GM23338 (cell line): ENCODE data around the gene GRK5. TPM values are rescaled to one million over a fixed set of nuclear protein-coding genes. Genes with fewer than 3 reads are reported as not detected.

Experiments
- ATAC-seq: fragments of 200-7000 bp; cut with Tn5 transposase; 3 replicates; pipeline ENCODE4 v1.9.1; 2020
- DNase-seq: peaks from one replicate; pipeline ENCODE4 v3.0.0-alpha.2; 2015; ENCODE audit warnings: low spot score
- H2AFZ ChIP-seq: fragments of 200-600 bp; sonication (generic); 2 replicates; pipeline ENCODE4 v1.8.0; 2016; ENCODE audit warnings: antibody characterized with exemption, mild to moderate bottlenecking, moderate library complexity
- H3F3A ChIP-seq: fragments of 200-600 bp; sonication (generic); replicated peaks from 2 replicates; pipeline ENCODE4 v1.8.0; 2017; ENCODE audit warnings: antibody characterized with exemption, mixed run types, low read depth
- H3K27ac ChIP-seq: fragments of 200-600 bp; sonication (generic); 2 replicates; pipeline ENCODE4 v1.6.1; 2016; ENCODE audit warnings: low read depth
- H3K27me3 ChIP-seq: fragments of 200-600 bp; sonication (generic); 2 replicates; pipeline ENCODE4 v1.8.0; 2016; ENCODE audit warnings: mild to moderate bottlenecking, mixed run types, moderate library complexity; ENCODE audit not compliant: insufficient read depth
- H3K36me3 ChIP-seq: fragments of 200-600 bp; sonication (generic); 2 replicates; pipeline ENCODE4 v1.8.0; 2016; ENCODE audit warnings: mild to moderate bottlenecking; ENCODE audit not compliant: insufficient read depth
- H3K4me1 ChIP-seq: fragments of 200-600 bp; sonication (generic); 2 replicates; pipeline ENCODE4 v1.8.0; 2016; ENCODE audit warnings: mild to moderate bottlenecking, moderate library complexity; ENCODE audit not compliant: insufficient read depth
- H3K4me2 ChIP-seq: fragments of 200-600 bp; sonication (generic); 2 replicates; pipeline ENCODE4 v1.7.1; 2017; ENCODE audit warnings: mixed run types
- H3K4me3 ChIP-seq: fragments of 200-600 bp; sonication (generic); 2 replicates; pipeline ENCODE4 v1.6.1; 2016; ENCODE audit warnings: mixed run types
- H3K79me2 ChIP-seq: fragments of 200-600 bp; sonication (generic); replicated peaks from 2 replicates; pipeline ENCODE4 v1.8.0; 2017; ENCODE audit warnings: mild to moderate bottlenecking; ENCODE audit not compliant: insufficient read depth
- H3K9me2 ChIP-seq: fragments of 200-600 bp; sonication (generic); 2 replicates; pipeline ENCODE4 v1.8.0; 2017; ENCODE audit not compliant: insufficient read depth
- H4K20me1 ChIP-seq: fragments of 200-600 bp; sonication (generic); replicated peaks from 2 replicates; pipeline ENCODE4 v1.8.0; 2017; ENCODE audit warnings: mild to moderate bottlenecking; ENCODE audit not compliant: insufficient read depth
- H3K27ac Mint-ChIP-seq: 2 replicates; pipeline ENCODE4 v1.8.0; 2020; ENCODE audit warnings: inconsistent platforms, mild to moderate bottlenecking, moderate library complexity, mixed read lengths
- H3K27me3 Mint-ChIP-seq: 3 replicates; pipeline ENCODE4 v1.8.0; 2022; ENCODE audit warnings: low read depth, mild to moderate bottlenecking, moderate library complexity, mixed read lengths, inconsistent platforms; ENCODE audit not compliant: insufficient read depth, poor library complexity
- H3K36me3 Mint-ChIP-seq: 3 replicates; pipeline ENCODE4 v1.8.0; 2021; ENCODE audit warnings: low read depth, mild to moderate bottlenecking, inconsistent platforms, moderate library complexity, mixed read lengths
- H3K4me1 Mint-ChIP-seq: 3 replicates; pipeline ENCODE4 v1.8.0; 2020; ENCODE audit warnings: mild to moderate bottlenecking, inconsistent platforms, mixed read lengths
- H3K4me3 Mint-ChIP-seq: 3 replicates; pipeline ENCODE4 v1.8.0; 2021; ENCODE audit warnings: moderate library complexity, mild to moderate bottlenecking, inconsistent platforms, mixed read lengths
- H3K9me3 Mint-ChIP-seq: 3 replicates; pipeline ENCODE4 v1.8.0; 2020; ENCODE audit warnings: moderate library complexity, mild to moderate bottlenecking, inconsistent platforms, mixed read lengths
- CTCF ChIP-seq, 2 experiments: fragments of 200-600 bp in 1 of 2; sonication (generic) in 1 of 2; conservative IDR thresholded peaks; 2 replicates each; pipeline versions ENCODE4 v1.5.1 to v1.6.1; 2016 to 2017; ENCODE audit warnings: antibody characterized with exemption in 2 of 2, low read depth in 2 of 2, mild to moderate bottlenecking in 2 of 2, moderate library complexity in 1 of 2
- ETS1 ChIP-seq: IDR thresholded peaks from 2 replicates; pipeline ENCODE4 v1.6.1; 2016; ENCODE audit warnings: antibody characterized with exemption
- EZH2 ChIP-seq: fragments of 200-600 bp; sonication (generic); IDR thresholded peaks from one replicate; pipeline ENCODE4 v1.8.0; 2017; ENCODE audit warnings: antibody characterized with exemption, mild to moderate bottlenecking, low read depth; ENCODE audit not compliant: unreplicated experiment
- JUNB ChIP-seq: IDR thresholded peaks from one replicate; pipeline ENCODE4 v1.6.1; 2016; ENCODE audit warnings: antibody characterized with exemption; ENCODE audit not compliant: unreplicated experiment
- ZNF114 ChIP-seq: fragments of 250-450 bp; sonication (Bioruptor Pico); IDR thresholded peaks from 2 replicates; pipeline ENCODE4 v1.5.0; 2020; ENCODE audit warnings: mild to moderate bottlenecking, moderate library complexity
- ZNF462 ChIP-seq: fragments of 250-450 bp; sonication (Bioruptor Pico); IDR thresholded peaks from 2 replicates; pipeline ENCODE4 v1.5.0; 2020; ENCODE audit warnings: mild to moderate bottlenecking, moderate library complexity
- polyA plus RNA-seq: library from polyadenylated mRNA; unstranded; fragments of >200 nt; fragmentation: Nextera tagmentation; extraction: Ambion mirVana; gene quantifications from 2 replicates; pipeline ENCODE4 v1.2.1, GENCODE V29; 2016
- total RNA-seq: library from RNA; depleted of rRNA; stranded (reverse); fragments of >200 nt; shearing (Covaris generic); gene quantifications from 2 replicates; pipeline ENCODE4 v1.2.3, GENCODE V29; 2014

Gene GRK5
- total and polyA plus RNA-seq, 2 experiments from 2014 or later = 0.53 to 2.0 TPM

- Mint-ChIP-seq H3K36me3 (peaks cover 16% of the 10 kb centered on the region; the same call in 2 of the 3 replicates), H3K27ac (no peak overlapping the region), H3K9me3 (peaks cover 43% of the 10 kb centered on the region), H3K27me3 (peaks cover 11% of the 10 kb centered on the region), H3K4me1 (no peaks in the 10 kb centered on the region; the same call in 2 of the 3 replicates), H3K4me3 (no peak overlapping the region)
- Histone ChIP-seq H3F3A (no peaks in the 10 kb centered on the region), H4K20me1 (no peaks in the 10 kb centered on the region), H3K4me2 (no peak overlapping the region), H3K27ac (no peak overlapping the region), H3K4me3 (no peak overlapping the region), H3K79me2 (no peaks in the 10 kb centered on the region), H3K4me1 (no peaks in the 10 kb centered on the region), H3K9me2 (0 out of 2 replicates have a peak, but pooled peaks cover 3% of the 10 kb centered on the region), H3K36me3 (no peaks in the 10 kb centered on the region), H3K27me3 (no peaks in the 10 kb centered on the region), H2AFZ (no peak overlapping the region)
- peak; percentile 43 for DNase-seq
- ATAC-seq = no peak
- TF ChIP-seq CTCF (conservative IDR thresholded peaks at IDR 0.05; ENCODE audit: low read depth in 2 of 2) (peak; percentile 42 to 67), EZH2 (no peak)
Observed at GRCh38 chr10:119355930-119356329, 148.6 kb downstream of the GRK5 start.

- H3F3A ChIP-seq = no peaks in the 10 kb centered on the region
- H2AFZ ChIP-seq = no peak overlapping the region
- H3K27me3 Mint-ChIP-seq = peaks cover 11% of the 10 kb centered on the region
- no peaks in the 10 kb centered on the region for H3K4me1 ChIP-seq
- H3K27ac Mint-ChIP-seq = no peak overlapping the region
- no peak overlapping the region for H3K4me3 Mint-ChIP-seq
- H4K20me1 ChIP-seq = no peaks in the 10 kb centered on the region
- H3K4me3 ChIP-seq = no peak overlapping the region
- no peak overlapping the region for H3K4me2 ChIP-seq
- DNase-seq (no peak), ATAC-seq (no peak)
- H3K9me3 Mint-ChIP-seq = peaks cover 31% of the 10 kb centered on the region
- H3K4me1 Mint-ChIP-seq = no peaks in the 10 kb centered on the region; the same call in 2 of the 3 replicates
- H3K79me2 ChIP-seq = no peaks in the 10 kb centered on the region
- H3K9me2 ChIP-seq = 0 out of 2 replicates have a peak, but pooled peaks cover 3% of the 10 kb centered on the region
- no peak overlapping the region for H3K27ac ChIP-seq
- peaks cover 16% of the 10 kb centered on the region; the same call in 2 of the 3 replicates for H3K36me3 Mint-ChIP-seq
- no peaks in the 10 kb centered on the region for H3K27me3 ChIP-seq
- H3K36me3 ChIP-seq = no peaks in the 10 kb centered on the region
- TF ChIP-seq ZNF462 = no peak
- no peak for TF ChIP-seq CTCF (conservative IDR thresholded peaks at IDR 0.05; ENCODE audit: low read depth in 2 of 2)
- TF ChIP-seq ETS1 = no peak
- no peak for TF ChIP-seq JUNB
- no peak for TF ChIP-seq ZNF114 (CRISPR knock-in tag)
Observed at GRCh38 chr10:119357412-119358151, 150.2 kb downstream of the GRK5 start.
